GM12874 (cell line): ENCODE data around the gene ZNF18.

Experiments used
- TF ChIP-seq, protein P1 (sequence below): IDR thresholded peaks from 2 replicates; pipeline ENCODE4 v1.5.1; 2011; ENCODE audit warnings: low read depth, mild to moderate bottlenecking, control low read depth, low read length, moderate library complexity; ENCODE audit not compliant: insufficient read depth

ZNF18 gene

DNA sequence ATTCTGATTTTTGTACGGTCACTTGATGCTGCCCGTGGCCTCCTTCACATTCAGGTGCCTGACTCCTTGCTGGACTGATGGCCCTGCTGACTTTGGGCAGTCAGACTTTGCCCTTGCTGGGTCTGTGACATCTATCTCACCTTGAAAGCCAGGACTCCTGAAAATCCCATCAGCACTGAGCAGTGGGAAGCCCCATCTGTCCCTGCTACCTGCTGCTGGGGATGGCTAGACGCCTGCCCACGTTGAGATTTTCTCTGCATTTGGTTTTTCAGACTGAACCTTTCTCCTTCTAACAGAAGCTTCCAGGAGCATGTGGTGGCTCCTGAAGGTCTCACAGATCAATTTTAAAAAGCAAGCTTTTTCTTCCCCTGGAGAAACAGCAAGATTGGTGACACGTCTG, 10.2 kb upstream of the ZNF18 start:
- TF ChIP-seq, protein P1, sequence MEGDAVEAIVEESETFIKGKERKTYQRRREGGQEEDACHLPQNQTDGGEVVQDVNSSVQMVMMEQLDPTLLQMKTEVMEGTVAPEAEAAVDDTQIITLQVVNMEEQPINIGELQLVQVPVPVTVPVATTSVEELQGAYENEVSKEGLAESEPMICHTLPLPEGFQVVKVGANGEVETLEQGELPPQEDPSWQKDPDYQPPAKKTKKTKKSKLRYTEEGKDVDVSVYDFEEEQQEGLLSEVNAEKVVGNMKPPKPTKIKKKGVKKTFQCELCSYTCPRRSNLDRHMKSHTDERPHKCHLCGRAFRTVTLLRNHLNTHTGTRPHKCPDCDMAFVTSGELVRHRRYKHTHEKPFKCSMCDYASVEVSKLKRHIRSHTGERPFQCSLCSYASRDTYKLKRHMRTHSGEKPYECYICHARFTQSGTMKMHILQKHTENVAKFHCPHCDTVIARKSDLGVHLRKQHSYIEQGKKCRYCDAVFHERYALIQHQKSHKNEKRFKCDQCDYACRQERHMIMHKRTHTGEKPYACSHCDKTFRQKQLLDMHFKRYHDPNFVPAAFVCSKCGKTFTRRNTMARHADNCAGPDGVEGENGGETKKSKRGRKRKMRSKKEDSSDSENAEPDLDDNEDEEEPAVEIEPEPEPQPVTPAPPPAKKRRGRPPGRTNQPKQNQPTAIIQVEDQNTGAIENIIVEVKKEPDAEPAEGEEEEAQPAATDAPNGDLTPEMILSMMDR, result no peak

DNA sequence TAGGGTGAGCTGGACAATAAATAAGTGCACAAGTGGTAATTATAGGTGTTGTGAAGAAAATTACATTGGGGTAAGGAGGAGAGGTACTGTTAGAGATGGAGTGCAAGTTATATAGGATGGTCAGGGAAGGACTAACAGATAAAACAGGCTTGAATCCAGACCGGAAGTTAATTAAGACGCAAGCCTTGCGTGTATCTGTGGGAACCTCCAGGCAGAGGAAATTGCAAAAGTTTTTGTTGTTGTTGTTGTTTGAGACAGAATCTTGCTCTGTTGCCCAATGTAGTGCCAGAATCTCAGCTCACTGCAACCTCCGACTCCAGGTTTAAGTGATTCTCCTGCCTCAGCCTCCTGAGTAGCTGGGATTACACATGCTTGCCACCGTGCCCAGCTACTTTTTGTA, 2.4 kb upstream of the ZNF18 start:
- TF ChIP-seq, protein P1, result no peak

DNA sequence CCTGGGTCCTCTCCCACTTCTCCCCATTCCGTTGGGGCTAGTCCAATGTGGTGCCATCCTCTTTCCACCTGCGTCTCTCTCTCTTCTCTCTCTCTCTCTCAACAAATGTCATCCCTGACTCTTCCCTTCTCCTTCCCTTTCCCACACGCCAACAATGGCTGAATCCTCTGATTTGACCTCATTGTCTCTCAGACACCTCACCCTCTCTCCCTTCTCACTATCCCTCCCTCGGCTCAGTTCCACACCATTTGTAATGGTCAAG, 628 bp upstream of the ZNF18 start:
- TF ChIP-seq, protein P1, result no peak

DNA sequence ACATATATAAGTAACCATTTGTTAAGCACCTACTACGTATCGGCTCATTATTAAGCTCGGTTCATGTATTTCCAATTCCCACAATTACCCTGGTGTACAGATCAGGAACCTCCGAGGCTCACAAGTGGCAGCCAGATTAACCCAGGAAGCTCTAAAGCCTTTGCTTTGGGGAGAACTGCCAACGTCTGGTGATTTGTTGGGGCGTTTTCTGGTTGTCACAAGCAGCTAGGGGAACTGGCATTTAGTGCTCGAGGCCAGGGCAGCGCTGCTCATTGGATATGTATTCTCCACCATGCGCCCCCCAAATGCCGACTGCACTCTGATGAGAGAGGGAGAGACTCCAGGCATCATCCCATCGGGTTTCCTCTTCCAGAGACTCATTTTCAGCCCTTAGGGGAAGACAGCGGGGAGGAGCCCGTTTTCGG, 541 bp downstream of the ZNF18 start:
- TF ChIP-seq, protein P1, result no peak

DNA sequence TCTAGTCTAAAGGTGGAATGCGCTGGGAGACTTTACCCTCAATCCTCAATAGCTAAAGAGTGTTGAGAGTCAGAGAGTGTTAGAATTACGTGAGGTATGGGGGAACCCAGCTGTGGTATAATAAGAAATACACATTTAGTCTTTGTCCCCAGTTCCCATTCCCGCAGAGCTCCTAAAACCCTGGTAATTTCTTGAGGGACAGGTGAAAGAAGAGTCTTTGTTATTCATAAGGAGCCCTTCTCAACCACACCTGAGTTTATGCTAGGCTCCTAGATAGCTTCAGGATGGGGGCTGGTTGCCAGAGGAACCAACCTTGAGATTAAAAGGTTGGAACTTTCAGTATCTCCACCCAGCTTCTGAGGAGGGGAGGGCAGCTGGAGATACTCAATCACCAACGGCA, 5.8 kb downstream of the ZNF18 start:
- TF ChIP-seq, protein P1, result no peak

DNA sequence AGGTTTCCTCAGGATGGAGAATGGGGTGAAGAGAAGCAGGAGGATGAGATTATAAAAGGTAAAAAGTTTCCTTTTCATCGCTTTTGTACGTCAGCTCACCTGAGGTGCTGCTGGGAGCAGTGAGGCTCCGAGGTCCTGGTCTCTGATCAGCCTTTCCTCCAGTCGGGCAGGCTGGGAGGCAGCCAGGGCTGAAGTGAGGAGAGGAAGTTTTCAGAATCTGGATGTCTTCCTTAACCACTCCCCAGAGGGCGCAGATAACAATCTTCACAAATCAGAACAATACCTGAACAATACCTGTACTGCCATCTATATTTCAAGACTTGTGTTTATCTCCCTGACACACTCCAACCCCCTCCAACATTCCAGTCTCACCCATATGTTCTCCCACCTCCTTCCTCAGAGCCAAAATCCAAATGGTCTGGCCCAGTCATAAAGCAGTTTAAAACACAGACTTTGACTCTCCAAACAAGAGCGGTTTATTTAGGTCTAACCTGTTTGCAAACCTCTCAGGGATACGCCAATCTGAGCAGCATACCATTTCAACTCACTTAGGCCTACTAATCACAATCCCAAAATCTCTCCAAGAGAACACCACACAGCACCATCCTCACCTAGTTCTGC, 6.8 kb downstream of the ZNF18 start:
- TF ChIP-seq, protein P1, result no peak

DNA sequence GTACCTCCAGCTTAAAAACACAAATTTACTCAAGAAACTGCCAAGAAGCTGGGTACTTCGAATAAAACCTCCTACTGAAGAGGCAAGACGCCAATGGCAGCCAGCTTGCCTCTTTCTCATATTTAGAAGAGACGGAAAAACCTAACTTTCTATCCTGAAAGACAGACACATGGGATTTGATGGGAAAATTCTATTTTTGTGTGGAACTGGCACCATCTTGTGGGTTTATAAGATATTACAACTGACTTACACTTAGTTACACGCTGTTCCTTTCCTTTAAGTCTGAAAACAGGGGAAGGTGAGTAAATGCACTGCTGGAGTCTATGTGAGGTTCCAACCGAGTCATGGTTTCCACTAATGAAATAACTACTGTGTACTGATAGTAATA, 10.3 kb downstream of the ZNF18 start:
- TF ChIP-seq, protein P1, result peak; percentile 24; the same call in 1 of the 2 replicates
